GM18861 (cell line): Measurements from ENCODE around the gene CCKAR.
"Not testable (repeated sequence)": the region's sequence is repeated elsewhere in the genome, so short reads cannot be mapped to it uniquely, and the experiment has no call there.

Experiments used
- ATAC-seq: cut with Tn5 transposase; IDR thresholded peaks from one replicate; pipeline ENCODE4 v1.9.1; 2021; ENCODE audit not compliant: unreplicated experiment

The CCKAR gene, protein sequence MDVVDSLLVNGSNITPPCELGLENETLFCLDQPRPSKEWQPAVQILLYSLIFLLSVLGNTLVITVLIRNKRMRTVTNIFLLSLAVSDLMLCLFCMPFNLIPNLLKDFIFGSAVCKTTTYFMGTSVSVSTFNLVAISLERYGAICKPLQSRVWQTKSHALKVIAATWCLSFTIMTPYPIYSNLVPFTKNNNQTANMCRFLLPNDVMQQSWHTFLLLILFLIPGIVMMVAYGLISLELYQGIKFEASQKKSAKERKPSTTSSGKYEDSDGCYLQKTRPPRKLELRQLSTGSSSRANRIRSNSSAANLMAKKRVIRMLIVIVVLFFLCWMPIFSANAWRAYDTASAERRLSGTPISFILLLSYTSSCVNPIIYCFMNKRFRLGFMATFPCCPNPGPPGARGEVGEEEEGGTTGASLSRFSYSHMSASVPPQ

DNA sequence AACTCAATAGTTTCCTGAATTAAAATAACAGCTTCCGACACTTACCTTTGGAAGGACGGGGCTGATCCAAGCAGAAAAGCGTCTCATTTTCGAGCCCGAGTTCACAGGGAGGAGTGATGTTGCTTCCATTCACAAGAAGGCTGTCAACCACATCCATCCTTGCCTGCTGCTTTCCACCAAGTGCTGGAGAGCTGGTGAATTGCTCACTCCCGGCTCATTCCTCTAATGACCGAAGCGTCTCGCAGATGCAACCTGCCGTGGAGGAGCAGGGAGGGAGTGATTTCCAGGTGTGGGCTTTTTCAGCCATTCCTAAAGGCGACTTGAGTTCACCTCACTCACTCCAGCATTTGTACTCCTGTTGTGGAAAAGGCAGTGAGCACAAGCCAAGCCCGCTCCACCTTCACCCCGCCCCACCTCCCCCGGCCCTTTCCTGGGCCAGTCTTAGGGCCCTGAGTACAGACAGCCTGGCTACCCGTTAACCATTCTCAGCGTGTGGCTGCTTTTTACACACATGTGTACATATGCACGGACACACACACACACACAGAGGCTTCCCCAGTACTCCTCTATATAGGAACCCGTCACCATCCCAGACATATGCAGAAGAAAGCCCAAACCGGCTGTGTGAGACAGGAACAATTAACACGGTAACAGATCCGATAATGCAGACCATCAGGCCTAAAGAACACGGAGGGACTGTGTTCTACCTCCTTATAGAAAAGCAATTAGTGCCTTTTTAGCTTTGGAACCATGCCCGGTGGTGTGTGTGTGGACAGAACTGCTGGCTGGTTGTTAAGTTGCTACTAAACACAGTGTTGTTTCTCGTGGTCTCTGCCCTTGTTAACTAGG, at the start of gene CCKAR:
Gene CCKAR (minus strand): TSS at position 374 of the 849 bp plus-strand sequence. CDS start 217 bp downstream, at position 157.
- ATAC-seq: no peak

GRCh38 chr4:26533685-26534084, 43.4 kb upstream of the CCKAR start:
- no peak for ATAC-seq

- ATAC-seq: no peak
These were observed 41.3 kb upstream of the CCKAR start for GRCh38 chr4:26531491-26532116.

GRCh38 chr4:26530099-26530498, 39.8 kb upstream of the CCKAR start:
- no peak for ATAC-seq

DNA sequence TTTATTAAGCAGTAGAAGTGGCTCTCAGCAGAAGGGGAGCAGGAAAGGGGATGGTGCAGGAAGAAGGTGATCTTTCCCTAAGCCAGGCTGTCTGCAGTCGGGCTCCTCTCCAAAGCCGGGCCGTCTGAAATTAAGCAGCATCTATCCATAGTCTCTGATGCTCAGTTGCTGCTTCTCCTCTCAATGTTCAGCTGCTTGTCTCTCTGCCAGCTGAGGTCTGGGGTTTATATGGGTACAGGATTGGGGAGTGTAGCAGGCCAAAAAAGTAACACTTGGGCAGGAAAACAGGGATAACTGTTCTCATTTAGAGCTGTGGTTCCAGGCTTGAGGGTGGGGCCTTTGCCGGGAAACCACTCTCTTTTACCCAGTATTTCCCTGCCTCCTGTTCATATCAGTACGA, 39.2 kb upstream of the CCKAR start:
- ATAC-seq: no peak

GRCh38 chr4:26525771-26526150, 35.5 kb upstream of the CCKAR start:
- ATAC-seq: no peak

DNA sequence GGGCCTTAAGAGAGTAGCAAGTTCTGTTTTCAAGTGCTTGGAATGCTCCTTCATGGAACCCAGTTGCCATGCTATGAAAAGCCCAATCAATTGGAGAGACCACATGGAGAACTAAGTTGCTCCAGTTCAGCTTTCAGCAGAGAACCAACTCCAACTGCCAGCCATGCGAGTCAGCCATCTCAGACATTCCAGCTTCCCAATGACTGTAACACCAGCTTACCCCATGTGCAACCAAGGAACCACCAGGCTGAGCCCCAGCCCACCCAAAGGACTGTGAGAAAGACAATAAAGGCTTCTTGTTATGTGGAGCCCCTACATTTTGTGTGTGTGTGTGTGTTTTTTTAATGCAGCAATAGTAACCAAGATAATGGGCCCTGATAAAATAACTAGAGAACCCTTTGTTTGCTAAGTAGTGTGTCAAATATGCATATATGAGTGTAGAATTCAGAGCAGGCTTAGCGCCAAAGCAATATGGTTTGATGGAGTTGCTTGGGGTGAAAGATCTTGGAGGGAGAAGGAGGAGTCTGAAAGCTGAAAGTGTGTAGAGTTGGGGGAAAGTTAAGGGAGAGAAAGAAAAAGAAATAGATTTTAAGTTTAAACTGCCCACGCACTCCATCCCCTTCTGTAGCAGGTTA, 35.0 kb upstream of the CCKAR start:
- ATAC-seq: no peak

DNA sequence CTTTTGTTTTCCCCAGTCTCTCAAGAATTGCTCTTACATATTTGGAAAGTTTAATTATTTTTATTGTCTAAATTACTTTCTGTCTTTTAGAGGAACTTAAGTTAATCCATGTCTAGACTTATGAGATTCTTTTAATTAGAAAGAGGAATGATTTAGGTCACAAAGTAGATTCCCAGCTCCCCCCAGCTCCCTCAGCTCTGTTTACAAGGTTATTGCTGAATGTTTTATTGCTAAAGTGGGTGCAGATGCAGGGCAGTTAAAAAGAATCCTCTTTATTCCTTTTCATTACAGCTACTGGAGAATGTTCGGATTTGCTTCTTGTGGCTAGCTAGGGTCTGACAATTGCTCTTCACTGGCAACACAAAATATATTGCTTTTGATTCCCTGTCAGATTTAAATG, 33.7 kb upstream of the CCKAR start:
- no peak for ATAC-seq

DNA sequence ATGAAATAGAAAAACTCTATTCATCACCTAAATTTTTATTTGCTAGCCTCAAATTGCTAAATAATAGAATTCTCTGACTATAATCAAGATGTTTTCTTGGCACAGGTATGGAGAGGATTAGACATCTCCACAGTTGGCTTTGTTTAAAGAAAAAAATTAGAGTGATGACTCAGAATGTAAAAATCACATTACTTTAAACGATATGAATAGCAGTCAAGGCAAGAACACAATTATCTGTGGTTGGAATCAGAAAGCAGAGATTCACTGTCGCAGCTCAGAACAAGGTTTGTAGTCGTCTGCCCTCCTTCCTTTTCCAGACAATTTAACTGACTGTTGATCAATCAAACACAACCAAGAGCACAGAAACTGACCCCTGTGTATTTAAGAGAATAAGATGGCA, 32.2 kb upstream of the CCKAR start:
- ATAC-seq: no peak

GRCh38 chr4:26520728-26521450, 30.6 kb upstream of the CCKAR start:
- no peak for ATAC-seq

DNA sequence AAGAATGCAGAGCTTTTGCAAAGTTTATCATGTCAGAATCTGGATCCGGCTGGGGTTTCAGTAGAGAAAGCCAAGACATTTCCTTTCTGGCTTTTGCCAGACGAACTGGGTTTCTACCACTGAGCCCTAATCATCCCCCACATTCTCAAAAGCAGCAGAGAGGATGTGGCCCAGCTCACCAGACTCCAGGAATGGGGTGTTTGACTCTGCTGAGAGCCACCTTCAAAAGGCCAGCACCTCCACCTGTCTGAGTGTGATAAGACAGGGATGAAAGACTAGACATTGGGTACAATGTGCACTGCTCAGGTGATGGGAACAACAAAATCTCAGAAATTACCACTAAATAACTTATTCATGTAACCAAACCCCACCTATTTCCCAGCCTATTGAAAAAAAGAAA, 25.7 kb upstream of the CCKAR start:
- no peak for ATAC-seq

DNA sequence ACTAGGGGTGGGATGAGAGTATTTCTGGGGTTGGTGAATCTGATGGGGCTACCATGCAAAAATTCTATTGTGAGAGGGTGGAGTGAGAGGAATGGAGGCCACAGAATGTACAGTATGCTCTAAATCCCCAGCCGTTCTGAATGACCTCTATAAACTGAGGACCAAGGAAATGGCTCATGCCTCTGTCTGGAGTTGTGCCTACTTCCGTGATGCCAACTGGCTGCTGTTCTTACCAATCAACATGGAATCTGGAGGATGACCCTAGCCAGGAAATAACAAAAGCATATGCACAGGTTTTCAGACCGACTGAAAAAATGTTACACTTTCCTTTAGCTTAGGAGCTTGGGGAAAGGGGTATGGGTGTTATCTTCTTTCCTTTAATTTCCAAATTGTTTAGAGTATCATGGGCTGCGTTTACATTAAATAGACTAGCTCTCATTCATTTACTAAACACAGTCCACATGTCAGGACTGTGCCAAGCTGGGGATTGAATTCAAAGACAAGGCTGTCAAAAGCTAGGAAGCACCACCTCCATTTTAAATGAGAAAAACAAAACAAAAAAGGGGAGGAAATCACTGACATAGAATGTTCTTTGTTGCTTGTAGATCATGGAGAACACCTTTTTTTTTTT, 20.2 kb upstream of the CCKAR start:
- no peak for ATAC-seq

- ATAC-seq: no peak
These were observed 19.5 kb upstream of the CCKAR start for GRCh38 chr4:26509681-26510333.

DNA sequence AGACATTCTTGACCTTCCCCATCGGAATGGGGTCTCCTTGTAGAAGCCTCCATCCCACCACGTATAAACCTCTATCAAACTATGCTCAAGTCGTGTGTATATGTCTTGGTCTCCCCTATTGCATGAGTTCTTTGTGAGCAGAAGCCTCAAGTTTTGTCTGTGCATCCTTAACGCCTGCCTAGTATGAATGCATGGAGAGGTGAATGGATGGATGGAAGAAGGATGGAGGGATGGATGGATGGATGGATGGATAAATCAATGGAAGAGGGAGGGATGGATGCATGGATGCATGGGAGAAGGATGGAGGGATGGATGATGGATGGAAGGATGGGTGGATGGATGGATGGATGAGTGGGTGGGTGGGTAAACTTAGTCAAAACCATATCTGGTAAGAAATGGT, 17.0 kb upstream of the CCKAR start:
- no peak for ATAC-seq

DNA sequence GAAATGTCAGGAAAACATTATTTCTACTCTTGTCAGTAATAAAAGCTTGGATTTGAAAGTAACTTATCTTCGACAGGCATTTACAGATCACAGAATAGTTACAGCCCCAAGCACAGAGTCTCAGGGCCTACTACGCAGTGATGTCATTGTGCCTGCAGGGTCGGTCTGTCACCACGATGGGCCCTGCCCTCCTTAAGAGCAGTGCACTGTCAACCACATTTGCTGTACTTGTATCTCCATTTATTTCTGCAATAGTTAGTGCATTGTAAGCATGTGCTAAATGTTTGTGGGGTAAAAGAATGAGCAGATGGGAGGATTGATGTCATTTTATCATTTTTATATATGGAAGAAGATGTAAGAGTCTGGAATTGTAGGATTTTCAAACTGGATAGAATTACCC, 13.6 kb upstream of the CCKAR start:
- no peak for ATAC-seq

- ATAC-seq: no peak
These were observed 13.1 kb upstream of the CCKAR start for GRCh38 chr4:26503427-26503826.

DNA sequence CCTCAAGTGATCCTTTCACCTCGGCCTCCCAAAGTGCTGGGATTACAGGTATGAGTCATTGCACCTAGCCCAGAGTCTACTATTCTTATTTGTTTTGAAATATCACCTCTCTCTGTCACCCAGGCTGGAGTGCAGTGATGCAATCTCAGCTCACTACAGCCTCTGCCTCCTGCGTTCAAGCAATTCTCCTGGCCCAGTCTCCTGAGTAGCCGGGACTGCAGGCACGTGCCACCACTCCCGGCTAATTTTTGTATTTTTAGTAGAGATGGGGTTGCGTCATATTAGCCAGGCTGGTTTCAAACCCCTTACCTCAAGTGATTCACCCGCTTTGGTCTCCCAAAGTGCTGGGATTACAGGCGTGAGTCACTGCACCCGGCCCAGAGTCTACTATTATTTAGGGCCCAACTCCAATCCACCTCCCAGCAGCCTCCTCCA, 10.3 kb upstream of the CCKAR start:
- ATAC-seq: not testable (repeated sequence)

DNA sequence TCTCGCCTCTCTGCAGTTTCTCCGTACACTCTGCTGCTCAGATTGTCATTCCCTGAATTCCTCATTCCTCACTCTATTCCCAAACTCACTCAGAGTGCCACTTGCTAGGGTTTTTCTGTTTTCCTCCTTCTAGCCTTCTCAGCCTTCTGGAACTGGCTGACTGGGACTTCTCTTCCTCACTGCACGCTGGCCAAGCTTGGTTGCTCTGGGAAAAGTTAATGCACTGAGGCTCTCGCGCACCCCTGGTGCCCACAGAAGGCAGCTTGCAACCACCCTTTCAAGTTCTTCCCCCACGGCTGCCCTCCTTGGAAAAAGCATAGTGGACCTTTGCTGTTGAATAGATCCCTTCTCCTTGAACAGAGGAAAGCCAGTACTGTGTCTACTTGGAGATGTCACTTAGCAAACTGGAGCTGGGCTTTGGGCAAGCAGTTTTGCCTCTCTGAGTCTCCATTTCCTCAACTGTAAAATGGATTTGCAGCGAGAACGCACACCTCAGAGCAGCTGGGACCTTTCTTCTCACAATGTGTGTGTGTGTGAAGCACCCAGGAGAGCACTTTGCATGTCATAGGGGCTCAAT, 6.0 kb upstream of the CCKAR start:
- ATAC-seq: no peak

- no peak for ATAC-seq
These were observed 3.2 kb upstream of the CCKAR start for GRCh38 chr4:26493461-26493860.
